Middle frontal gyrus (tissue), 1 donor: ENCODE results near the gene HOXB8.

Experiments
- DNase-seq: peaks from one replicate; pipeline ENCODE4 v3.0.0-alpha.2; 2015; ENCODE audit warnings: low spot score; ENCODE audit errors: extremely low spot score

The HOXB8 gene

DNA sequence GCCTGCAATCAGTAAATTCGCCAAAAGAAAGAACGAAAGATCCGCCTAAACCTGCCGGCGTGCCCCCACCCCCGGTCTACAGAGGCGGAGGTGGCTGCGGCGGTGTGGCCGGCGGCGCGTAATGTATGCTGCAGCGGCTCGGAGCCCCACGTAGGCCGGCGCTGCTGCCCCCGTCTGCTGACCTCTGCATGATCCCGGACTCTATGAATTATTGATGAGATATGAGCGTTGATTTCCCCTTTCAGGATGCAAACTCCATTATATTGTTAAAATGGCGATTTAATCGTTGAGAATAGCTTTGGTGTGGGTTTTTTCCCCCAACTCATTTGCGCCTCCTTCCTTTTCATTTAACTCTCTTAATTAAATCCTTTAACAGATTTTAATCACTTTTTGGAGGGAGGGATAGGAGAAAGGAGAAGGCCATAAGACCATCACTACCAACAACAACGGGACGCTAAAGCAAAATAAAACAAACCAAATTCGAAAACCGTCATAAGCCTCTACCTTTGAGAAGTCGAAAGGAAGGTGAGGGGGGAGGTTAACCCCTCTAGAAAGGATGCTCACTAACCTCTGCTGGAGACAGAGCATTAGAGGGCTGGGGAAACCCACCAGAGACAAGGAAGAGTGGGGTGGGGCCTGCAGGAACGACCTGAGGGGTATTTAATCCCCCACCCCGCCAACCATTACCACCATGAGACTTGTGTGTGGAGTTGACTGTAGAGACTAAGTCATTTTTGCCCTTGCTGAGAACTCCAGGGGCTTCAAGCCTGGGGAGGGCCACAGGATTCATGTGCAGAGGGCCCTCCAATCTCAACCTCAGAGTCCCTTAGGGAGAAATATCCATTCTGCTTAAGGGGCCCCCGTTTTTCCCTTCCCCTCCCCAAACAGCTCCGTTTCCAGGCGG, 28.5 kb downstream of the HOXB8 start:
- no peak for DNase-seq

DNA sequence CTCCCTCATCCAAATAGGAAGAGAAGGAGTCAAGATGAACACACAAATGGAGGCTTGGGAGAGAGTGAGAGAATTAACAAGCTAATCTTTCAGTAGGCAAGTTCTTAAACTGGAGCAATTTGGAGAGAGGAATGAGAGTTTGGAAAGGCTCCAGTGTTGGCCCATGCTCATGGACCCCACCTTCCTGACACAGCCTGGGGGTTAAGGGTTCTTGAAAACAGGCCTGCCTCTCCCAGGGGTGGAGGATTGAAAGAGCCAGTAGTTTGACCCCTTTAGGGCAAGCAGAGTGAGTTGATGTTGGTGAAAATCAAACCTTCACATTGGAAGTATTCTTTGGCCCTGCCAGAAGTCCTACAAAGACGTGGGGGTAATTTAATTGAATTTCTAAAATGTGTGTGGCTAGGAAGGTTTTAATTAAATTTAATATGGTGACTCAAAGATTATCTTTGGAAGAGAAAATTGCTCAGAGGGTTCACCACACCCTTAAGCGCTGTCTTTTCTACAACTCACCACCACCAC, 30.8 kb downstream of the HOXB8 start:
- DNase-seq: no peak

DNA sequence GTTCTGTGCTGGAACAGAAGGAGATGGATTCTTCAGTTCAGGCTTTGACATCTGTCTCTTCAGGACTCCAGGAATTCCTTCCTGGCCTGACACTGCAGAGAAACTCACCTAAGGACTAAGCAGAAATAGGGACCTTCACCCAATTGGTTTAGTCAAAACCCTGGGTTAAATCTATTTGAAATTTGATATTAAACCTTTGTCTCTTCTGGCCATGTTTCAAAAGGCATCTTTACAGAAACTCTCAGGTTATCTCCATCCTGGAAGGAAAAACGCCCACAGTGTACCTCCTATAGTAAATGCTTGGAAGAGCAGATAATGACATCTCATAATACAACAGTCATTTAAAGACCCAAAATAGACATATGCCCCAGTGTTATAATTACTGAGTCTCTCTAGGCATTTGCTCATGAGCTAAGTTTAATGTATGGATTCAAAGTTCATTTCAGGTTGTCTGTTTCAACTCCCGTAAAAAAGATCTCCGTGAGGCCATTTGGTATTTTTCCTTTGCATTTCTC, 31.3 kb downstream of the HOXB8 start:
- no peak for DNase-seq

DNA sequence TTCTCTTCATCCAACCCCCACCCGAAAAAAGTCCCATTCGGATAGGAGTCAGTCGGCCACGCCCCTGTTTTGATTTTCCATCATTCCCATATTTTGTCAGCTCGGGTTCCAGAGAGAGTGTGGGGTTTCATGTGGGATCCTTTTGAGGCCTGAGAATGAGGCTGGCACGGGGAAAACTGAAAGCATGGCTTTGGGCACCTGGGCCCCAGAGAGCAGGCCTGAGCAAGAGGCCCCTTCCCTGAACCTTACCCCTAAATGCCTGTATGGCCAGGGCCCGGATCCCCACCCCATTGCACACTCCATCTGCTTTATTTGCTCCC, 32.4 kb downstream of the HOXB8 start:
- DNase-seq: no peak

DNA sequence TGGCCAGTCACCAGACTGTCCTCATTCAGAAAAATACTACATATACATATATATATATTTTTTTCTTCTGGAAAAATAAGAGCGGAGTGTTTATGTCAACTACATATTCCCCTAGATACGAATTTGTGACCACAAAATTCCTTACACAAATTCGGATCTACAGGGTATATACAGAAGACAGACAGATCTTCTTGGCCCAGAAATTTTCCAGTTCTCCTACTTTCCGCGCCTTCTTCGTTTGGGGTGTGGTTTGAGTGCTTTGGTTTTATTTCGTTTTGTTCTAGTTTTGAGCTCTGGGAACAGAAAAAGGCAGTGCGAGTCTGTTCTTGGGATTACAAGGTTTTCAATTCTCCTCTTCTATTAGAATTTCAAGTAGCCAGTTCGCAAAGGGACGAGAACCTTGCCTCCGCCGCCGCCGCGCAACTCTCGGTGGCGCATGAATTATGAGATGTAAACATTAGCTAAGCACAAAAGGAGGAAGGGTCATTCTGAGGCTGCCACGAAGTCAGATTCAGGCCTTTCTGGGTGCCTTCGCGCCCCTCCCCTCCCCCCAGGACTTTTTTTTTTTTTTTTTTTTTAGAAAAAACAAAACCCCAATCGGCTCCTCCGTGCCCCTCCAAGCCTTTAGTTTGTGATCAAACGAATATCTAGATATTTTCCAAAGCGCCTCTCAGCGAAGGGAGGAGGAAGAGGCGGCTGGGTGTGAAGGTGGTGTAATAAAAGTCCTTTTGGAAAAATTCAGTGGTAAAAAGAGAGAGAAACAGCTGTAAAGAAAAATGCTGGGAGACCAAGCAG, 35.1 kb downstream of the HOXB8 start:
- DNase-seq: no peak

DNA sequence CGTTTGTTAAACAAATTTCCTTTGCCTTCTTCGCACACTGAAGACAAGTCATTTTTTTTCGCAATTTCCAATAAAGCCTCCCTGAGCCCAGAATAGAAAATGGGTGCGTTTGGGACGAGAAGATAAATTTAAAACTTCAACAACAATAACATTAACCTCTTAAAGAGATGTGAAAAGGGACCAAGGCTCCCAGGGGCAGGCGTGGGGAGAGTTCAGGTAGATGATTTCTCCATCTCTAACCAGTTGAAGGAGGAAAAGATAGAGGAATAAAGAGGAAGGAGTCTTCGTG, 35.7 kb downstream of the HOXB8 start:
- no peak for DNase-seq

DNA sequence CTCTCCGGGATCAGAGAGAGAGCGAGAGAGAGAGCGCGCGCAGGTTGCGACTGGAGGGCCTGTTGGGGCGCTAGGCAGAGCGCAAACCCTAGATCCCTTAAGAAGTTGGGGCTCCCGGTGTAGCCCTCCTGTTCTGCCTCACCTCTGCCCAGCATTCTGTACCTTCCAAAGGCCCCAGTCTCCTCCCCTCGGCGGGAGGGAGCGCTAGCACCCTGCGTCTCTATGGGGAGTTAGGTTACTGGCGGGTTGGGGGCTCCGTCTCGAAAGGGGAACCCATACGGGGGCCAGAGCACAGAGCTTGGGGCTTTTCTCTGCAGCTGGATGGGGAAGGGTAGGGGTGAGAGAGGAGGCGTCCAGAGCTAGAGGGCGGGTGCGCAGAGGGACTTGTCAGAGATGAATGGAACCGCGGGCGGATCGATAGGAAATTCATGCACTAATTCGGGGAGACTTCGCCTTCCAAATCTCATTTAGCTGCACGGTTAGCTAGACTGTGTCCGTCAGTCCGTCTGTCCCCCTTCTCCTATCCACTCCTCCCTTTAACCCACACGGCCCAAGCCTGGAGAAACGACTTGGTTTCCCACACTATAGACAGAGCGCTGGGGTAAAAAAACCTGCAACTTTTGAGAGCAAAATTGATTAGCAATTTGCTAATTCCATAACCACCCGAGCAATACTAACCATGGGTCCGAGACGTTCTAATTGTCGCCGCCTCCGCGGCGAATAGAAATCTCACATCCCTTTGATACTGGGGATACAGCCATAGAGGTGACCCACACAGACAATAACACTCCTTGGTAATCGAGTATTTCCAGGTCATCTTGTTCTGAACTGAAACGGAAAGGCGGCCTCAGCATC, 36.2 kb downstream of the HOXB8 start:
- no peak for DNase-seq

DNA sequence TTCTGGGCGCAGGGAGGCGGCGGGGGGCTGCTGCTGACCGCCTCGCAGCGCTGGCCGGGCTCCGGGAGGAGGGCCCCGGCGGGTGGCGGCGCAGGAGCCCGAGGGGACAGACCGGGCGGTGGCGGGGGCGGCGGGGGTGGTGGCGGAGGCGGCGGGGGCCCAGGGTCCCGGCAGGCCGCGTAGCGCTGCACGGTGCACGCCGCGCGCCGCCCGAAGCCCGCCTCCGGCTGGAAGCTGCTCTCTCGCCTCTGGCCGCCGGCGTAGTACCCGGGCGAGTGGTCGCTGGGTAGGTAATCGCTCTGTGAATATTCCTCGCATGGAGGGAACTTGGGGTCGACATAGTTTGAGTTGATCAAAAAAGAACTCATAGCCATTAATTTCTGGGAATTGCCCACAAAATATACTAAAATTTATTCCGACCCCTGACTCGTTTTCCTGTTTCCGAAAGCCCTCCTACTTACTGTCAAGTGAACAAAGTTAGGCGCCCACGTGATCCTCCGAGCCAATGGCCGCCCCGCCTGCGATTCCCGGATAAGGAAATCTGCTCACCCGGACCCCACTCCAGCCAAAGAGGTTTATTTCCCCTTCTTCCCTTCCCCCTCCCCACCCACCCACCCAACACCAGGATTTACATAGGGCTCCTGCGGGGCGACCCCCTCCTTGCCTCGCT, 37.0 kb downstream of the HOXB8 start, which contains the start of gene HOXB4:
Gene HOXB4, minus strand, starts transcription at position 405 of the 670 bp plus-strand sequence. Its CDS starts 31 bp downstream, at position 374.
- no peak for DNase-seq

DNA sequence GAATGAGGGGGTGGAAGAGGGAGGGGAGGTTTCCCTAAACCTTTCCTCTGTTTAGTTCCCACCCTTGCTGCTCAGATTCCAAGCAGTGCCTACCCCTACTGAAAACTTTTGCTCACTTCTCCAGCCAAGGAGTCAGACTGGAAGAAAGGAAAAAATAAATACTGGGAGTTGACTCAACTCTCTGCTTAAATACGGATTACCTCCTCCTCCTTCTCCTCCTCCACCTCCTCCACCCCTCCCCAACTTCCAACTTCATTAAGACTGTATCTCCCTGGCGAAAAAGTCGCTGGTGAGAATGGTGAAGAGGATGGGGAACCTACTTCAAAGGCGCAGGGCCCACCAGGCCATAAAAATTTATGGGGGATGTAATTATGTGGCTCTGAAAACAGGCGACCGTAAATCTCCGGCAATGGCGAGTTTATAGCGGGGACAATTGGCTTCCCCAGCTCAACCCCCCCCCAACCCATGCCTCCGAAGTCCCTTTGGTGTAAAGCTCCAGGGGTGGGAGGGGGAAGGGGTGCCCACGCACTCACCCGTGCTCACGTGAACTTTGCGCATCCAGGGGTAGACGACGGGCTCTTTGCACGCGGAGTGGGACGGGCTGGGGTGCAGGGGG, 37.7 kb downstream of the HOXB8 start:
- DNase-seq: no peak

DNA sequence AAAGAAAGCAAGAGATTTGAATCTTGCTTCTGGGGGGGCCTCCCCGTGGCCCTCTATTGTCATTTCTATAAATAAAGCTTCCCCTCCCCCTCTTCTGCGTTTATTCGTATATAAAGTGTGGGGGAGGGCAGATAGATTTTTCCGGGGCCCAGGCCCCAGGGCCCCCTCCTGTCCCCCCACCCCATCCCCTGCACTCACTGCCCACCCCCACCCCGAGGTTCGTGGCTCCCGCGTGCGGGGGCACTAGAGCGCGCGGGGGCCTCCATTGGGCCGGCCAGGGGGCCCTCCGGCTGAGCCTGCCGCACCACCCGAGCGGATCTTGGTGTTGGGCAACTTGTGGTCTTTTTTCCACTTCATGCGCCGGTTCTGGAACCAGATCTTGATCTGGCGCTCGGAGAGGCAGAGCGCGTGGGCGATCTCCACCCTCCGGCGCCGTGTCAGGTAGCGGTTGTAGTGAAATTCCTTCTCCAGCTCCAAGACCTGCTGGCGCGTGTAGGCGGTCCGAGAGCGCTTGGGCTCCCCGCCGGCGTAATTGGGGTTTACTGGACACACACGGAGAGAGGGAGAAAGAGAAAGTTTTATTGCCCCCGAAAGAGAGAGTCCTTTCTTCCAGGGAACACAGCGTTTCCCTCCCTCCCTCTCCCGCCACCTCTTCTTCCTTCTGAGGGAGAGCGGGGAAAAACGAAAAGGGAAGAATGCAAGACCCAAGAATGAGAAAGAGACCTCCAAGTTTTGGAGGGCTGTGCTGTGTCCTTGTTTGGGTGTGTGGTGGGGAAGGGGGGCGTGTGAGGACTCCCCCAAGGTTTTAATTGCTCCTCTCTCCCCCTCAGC, 38.4 kb downstream of the HOXB8 start:
- DNase-seq: no peak

DNA sequence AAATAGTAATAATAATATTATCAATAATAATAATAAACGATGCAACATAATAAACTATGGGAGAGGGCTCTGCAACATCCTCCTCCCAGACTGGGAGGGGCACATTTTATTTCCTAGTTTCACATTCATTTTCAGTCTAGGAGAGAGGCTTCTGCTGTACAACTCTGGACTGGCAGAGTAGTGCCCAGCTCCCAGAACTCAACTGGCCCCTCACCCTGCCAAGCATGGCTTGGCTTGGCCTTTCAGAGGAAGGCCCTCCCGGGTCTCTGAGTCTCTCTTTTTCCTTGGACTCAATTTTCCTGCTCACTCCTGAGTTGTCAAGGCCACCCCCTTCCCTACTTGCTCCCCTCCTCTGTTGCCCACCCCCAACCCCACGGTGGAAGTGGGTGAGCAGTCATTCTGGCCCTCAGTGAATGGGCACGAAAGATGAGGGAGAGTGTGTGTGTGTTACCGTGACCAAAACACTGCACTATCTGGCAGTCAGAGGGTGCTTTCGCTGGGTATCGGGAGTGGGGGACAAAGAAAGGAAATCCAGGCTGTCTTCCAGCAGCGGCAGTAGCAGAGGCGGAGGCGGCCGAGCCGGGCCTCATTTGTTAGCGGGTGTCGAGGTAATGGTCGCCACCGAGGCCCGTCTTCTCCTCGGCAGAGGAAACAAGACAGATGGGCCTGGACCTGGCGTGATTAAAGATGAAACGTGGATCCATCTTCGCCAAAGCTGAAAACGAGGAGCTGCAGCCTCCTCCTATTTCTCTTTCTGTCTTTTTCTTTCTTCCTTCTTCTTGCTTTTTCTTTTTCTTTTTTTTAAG, 39.2 kb downstream of the HOXB8 start:
- no peak for DNase-seq

DNA sequence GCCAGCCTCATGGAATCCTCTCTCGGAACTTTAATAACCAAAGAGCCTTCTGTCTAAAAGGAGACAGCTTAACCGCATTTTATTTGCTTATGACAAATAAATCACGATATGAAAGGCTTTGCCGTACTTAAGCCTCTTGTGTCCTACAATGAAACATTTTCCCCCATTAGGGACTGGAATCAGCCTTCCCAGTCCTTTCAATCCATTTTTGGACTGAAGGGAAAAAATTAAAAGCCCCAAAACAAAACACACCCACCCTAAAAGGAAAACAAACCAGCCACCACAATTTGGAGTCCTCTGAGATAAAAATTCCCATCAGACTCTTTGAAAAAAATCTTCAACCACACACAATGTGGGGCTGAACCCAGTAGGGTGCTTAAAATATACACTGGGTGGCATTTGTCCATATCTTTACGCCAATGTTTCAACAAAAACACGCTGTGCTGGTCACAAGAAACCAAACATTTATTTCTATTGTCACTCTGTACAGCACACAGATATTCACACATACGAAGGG, 40.0 kb downstream of the HOXB8 start:
- no peak for DNase-seq

DNA sequence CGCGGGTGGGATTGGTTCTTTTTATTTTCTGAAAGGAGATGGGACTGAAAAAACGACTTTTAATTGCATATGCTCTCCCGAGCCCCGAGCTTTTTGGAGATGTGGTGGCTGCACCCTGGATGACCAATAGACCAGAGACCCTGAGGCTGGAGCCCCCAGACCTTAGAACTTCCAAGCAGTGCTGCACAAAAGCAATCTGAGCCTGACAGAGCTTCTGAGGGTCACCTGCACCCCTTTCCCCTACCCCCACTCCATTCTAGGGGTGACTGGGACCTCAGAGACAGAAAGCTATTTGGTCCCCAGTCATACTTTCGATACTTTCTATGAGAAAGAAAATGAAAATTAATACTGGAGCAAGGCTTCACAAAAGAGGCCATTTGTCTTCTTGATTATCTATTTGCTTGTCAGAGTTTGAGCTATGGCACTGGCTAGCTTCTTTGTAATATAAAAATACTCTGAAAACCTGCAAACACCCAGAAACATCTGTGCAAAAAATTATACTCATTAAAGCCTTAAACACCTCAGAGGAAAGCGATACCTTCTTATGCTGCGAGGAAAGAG, 40.5 kb downstream of the HOXB8 start:
- no peak for DNase-seq

DNA sequence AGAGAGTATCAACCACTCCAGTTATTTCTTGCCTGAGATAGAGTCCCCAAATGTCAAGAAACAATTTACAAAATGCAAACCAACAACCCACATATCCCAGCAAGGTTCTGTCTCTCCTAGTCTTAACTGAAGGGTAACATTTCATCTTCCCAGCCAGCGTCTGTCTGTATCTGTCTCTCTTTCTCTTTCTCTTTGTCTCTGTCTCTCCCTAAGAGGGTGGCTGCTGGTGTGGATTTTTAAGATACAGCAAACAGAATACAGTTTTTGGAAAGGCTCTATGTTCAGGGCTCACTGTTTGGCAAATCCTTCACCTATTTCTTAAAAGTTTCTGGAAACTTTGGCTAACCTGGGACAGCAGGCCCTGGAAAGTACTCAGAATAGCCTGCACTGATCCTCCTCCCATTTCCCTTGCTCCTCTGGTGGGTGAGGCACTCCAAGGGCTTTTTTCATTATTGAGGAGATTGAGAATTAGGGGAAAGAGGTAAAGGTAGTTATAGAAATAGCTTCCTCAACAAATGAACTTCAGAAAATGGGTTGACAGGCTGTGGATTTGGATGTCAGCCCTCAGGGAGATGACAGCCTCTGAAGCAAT, 43.2 kb downstream of the HOXB8 start:
- DNase-seq: no peak

DNA sequence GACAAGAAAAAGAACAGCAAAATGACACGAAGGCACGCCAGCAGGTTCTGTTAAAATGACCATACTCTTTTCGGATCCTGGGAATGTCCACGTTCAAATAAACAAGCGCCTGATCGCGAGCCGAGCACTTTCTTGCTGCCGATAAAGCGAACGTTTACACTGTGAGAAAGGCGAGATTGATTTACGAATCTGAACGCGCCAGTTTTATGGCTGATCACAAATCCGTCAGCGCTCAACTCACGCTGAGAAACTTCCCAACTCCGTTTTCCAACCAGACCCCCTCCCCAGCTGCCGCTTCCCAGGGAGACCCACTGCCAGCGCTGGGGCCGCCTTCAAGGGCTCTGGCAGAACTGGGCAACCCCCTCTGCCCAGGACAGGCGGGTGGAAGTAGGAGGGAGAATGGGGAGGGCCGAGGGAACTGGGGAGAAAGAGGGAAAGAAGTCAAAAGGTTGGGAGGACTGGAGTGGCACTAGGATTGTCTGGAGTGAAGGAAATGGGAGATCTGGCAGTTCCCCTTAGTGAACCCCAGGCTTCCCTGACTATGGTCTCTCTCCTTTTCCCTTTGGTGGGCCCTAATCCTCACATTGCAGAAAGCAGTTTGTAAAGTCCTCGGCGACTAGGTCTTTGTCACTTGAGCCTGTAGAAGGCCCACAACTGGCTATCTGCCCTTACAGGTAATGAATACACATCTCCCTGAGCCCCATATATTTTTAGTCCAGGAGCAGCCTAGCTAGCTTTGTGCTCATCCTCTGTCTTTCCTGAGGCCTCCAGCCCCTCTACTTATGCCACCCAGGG, 43.9 kb downstream of the HOXB8 start:
- no peak for DNase-seq

DNA sequence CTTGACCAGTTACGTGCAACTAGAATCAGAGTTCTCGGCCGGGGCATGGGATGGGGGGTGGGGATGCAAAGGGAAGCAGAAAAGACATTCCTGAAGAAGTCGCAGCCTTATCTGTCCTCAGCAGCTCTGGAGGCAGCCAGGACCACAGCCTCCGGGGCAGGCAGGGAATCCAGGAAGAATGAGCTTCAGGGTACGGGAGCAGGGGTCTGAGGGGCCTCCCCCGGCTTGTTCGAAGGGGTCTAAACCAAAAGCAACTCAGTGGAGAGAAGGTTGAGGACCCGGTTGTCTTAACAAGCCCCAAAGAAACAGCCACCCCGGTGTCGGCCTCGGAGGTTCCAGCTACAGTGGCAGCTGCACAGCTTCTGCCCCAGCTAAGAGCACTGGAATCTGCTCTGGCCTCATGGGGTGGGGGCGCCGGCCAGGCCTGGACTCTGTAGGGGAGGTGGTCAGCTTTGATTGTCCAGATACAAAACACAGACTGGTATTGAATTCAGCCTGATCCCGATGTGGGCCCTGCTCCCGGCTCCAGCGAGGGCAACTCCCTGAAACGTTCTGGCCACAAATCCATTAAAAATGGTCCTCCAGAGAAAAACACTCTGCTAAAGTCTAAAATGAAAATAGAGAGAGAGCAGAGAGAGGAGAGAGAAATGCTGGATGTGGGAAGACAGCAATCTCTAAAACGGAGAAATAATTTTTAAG, 44.6 kb downstream of the HOXB8 start:
- DNase-seq: no peak
